ENCODE measurements around the gene SNX24.

DNA sequence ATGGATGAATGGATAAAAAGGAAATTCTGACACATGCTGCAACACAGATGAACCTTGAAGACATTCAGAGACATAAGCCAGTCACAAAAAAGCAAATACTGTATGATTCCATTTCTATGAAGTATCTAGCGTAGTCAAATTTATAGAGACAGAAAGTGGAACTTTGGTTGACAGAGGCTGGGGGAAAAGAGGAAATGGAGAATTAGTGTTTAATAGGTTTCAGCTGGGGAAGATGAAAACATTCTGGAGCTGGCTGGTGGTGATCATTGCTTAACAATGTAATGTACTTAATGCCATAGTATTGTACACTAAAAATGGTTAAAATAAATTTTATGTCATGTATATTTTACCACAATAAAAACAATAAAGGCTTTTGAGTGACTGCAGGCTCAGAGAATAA is 166.9 kb downstream of the SNX24 start:
- TF ChIP-seq EP300 (IDR thresholded peaks at IDR 0.05; ENCODE audit: borderline replicate concordance in 1 of 2, control insufficient read depth in 1 of 2, low read depth in 2 of 2, low read length in 2 of 2) (no peak), RAD21 (IDR thresholded peaks at IDR 0.05; ENCODE audit: insufficient read depth, low read depth, low read length) (no peak), EZH2 (IDR thresholded peaks at IDR 0.05; ENCODE audit: borderline replicate concordance, control insufficient read depth, low read depth, low read length) (no peak)
- TF ChIP-seq, protein P1, sequence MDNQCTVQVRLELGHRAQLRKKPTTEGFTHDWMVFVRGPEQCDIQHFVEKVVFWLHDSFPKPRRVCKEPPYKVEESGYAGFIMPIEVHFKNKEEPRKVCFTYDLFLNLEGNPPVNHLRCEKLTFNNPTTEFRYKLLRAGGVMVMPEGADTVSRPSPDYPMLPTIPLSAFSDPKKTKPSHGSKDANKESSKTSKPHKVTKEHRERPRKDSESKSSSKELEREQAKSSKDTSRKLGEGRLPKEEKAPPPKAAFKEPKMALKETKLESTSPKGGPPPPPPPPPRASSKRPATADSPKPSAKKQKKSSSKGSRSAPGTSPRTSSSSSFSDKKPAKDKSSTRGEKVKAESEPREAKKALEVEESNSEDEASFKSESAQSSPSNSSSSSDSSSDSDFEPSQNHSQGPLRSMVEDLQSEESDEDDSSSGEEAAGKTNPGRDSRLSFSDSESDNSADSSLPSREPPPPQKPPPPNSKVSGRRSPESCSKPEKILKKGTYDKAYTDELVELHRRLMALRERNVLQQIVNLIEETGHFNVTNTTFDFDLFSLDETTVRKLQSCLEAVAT (IDR thresholded peaks at IDR 0.05), result no peak
- TF ChIP-seq, protein P2, sequence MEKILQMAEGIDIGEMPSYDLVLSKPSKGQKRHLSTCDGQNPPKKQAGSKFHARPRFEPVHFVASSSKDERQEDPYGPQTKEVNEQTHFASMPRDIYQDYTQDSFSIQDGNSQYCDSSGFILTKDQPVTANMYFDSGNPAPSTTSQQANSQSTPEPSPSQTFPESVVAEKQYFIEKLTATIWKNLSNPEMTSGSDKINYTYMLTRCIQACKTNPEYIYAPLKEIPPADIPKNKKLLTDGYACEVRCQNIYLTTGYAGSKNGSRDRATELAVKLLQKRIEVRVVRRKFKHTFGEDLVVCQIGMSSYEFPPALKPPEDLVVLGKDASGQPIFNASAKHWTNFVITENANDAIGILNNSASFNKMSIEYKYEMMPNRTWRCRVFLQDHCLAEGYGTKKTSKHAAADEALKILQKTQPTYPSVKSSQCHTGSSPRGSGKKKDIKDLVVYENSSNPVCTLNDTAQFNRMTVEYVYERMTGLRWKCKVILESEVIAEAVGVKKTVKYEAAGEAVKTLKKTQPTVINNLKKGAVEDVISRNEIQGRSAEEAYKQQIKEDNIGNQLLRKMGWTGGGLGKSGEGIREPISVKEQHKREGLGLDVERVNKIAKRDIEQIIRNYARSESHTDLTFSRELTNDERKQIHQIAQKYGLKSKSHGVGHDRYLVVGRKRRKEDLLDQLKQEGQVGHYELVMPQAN (conservative IDR thresholded peaks at IDR 0.05), result no peak
